ENCODE results near the gene REG4. TPM values are rescaled to one million over a fixed set of nuclear protein-coding genes. Genes with fewer than 3 reads are reported as not detected.
A peak's percentile ranks its signal among the peaks of the same experiment; 100 is the strongest.

REG4 gene
- total and polyA plus RNA-seq, 2 donors (not counting 3 experiments of a cell fraction or from before 2014, with no cell fraction given) = not detected

GRCh38 chr1:119828266-119828665 is 17.0 kb upstream of the REG4 start:
- CTCF ChIA-PET = no interaction called here
- no peak for TF ChIP-seq CTCF (IDR thresholded peaks at IDR 0.05; ENCODE audit: extremely low read depth in 1 of 2, insufficient read depth in 1 of 2, low read depth in 1 of 2, low read length in 2 of 2)
- no peaks in the 10 kb centered on the region for H3K79me2 ChIP-seq (ENCODE audit: control insufficient read depth, insufficient read depth, low read length)
- no peaks in the 10 kb centered on the region for H3K9me1 ChIP-seq (replicated peaks; ENCODE audit: control insufficient read depth, extremely low read depth, insufficient read depth, low read length)
- no peak overlapping the region for H3K4me2 ChIP-seq (ENCODE audit: insufficient read depth, low read length)
- dilution Hi-C loops (cut with MboI; ENCODE audit: extremely low pct_ligation_motif_present, low sequenced_read_pairs) = no loop called here
- H3K27me3 ChIP-seq (ENCODE audit: control insufficient read depth in 2 of 2, insufficient read depth in 2 of 2, low read length in 2 of 2) = peaks cover 2 to 16% of the 10 kb centered on the region in 2 experiments
- POLR2A ChIA-PET = no interaction called here
- no peak overlapping the region for H3K27ac ChIP-seq (ENCODE audit: insufficient read depth, low read depth, low read length)
- no peak for DNase-seq (ENCODE audit: low read depth, low spot score)
- no peak overlapping the region for H3K4me3 ChIP-seq (replicated peaks in 1 of 3; ENCODE audit: insufficient read depth in 1 of 3, low read depth in 1 of 3, low read length in 3 of 3)
- H2AFZ ChIP-seq (ENCODE audit: low read depth, low read length) = no peak overlapping the region
- no peak for FAIRE-seq
- no peaks in the 10 kb centered on the region for H3K36me3 ChIP-seq (ENCODE audit: control insufficient read depth in 2 of 2, extremely low read depth in 1 of 2, insufficient read depth in 2 of 2, low read length in 2 of 2)
- H3K4me1 ChIP-seq (ENCODE audit: control insufficient read depth, extremely low read depth, insufficient read depth, low read length) = no peaks in the 10 kb centered on the region
- no peaks in the 10 kb centered on the region for H3K9me3 ChIP-seq (replicated peaks; ENCODE audit: control insufficient read depth, insufficient read depth, low read length)
- no peaks in the 10 kb centered on the region for H4K20me1 ChIP-seq (replicated peaks; ENCODE audit: control insufficient read depth, extremely low read depth, insufficient read depth, low read length)
- intact Hi-C loops (cut with micrococcal nuclease) = no loop called here
- H3K9ac ChIP-seq (replicated peaks; ENCODE audit: extremely low read depth, insufficient read depth, low read length) = no peak overlapping the region
- no TSS peak for BruUV-seq (replicated peaks)

GRCh38 chr1:119827010-119827409 is 15.8 kb upstream of the REG4 start:
- FAIRE-seq = no peak
- H4K20me1 ChIP-seq (replicated peaks; ENCODE audit: control insufficient read depth, extremely low read depth, insufficient read depth, low read length) = no peaks in the 10 kb centered on the region

More at GRCh38 chr1:119827010-119827409, 15.8 kb upstream of the REG4 start:
- H3K36me3 ChIP-seq (ENCODE audit: control insufficient read depth in 2 of 2, extremely low read depth in 1 of 2, insufficient read depth in 2 of 2, low read length in 2 of 2) = no peaks in the 10 kb centered on the region
- no peak overlapping the region for H3K4me2 ChIP-seq (ENCODE audit: insufficient read depth, low read length)
- no peaks in the 10 kb centered on the region for H3K9me1 ChIP-seq (replicated peaks; ENCODE audit: control insufficient read depth, extremely low read depth, insufficient read depth, low read length)
- H3K9ac ChIP-seq (replicated peaks; ENCODE audit: extremely low read depth, insufficient read depth, low read length) = no peak overlapping the region
- no peak overlapping the region for H3K4me3 ChIP-seq (replicated peaks in 1 of 3; ENCODE audit: insufficient read depth in 1 of 3, low read depth in 1 of 3, low read length in 3 of 3)
- intact Hi-C loops (cut with micrococcal nuclease) = no loop called here
- H3K9me3 ChIP-seq (replicated peaks; ENCODE audit: control insufficient read depth, insufficient read depth, low read length) = no peaks in the 10 kb centered on the region
- ChIA-PET POLR2A (no interaction called here), CTCF (interaction anchor here (1.0 kb wide), 1 partner anchor 18 kb away, joined by 3 read pairs; no protein-coding TSS in a partner anchor)
- H3K4me1 ChIP-seq (ENCODE audit: control insufficient read depth, extremely low read depth, insufficient read depth, low read length) = no peaks in the 10 kb centered on the region
- DNase-seq (ENCODE audit: low read depth, low spot score) = no peak
- H3K27me3 ChIP-seq (ENCODE audit: control insufficient read depth in 2 of 2, insufficient read depth in 2 of 2, low read length in 2 of 2) = peaks cover 2 to 20% of the 10 kb centered on the region in 2 experiments
- no peak overlapping the region for H3K27ac ChIP-seq (ENCODE audit: insufficient read depth, low read depth, low read length)
- BruUV-seq (replicated peaks) = no TSS peak
- peak; percentile 30 to 35 for TF ChIP-seq CTCF (IDR thresholded peaks at IDR 0.05; ENCODE audit: extremely low read depth in 1 of 2, insufficient read depth in 1 of 2, low read depth in 1 of 2, low read length in 2 of 2)
- TF ChIP-seq FOS (IDR thresholded peaks at IDR 0.05; ENCODE audit: borderline replicate concordance, insufficient read depth, low read length) = no peak
- dilution Hi-C loops (cut with MboI; ENCODE audit: extremely low pct_ligation_motif_present, low sequenced_read_pairs) = no loop called here
- H2AFZ ChIP-seq (ENCODE audit: low read depth, low read length) = no peak overlapping the region
- H3K79me2 ChIP-seq (ENCODE audit: control insufficient read depth, insufficient read depth, low read length) = no peaks in the 10 kb centered on the region
